Nephron progenitor cell (in vitro differentiated cells): ENCODE data around the gene ENTHD1.

Source experiments
- DNase-seq: peaks from one replicate; pipeline ENCODE4 v3.0.0; 2021
- H3K27ac Mint-ChIP-seq: 2 replicates; pipeline ENCODE4 v1.8.0; 2021; ENCODE audit warnings: mild to moderate bottlenecking, moderate library complexity, mixed read lengths
- H3K27me3 Mint-ChIP-seq: 2 replicates; pipeline ENCODE4 v1.8.0; 2021; ENCODE audit warnings: mild to moderate bottlenecking, low read depth, mixed read lengths; ENCODE audit not compliant: poor library complexity
- H3K36me3 Mint-ChIP-seq: 2 replicates; pipeline ENCODE4 v1.8.0; 2021; ENCODE audit warnings: low read depth, mixed read lengths
- H3K4me1 Mint-ChIP-seq: 2 replicates; pipeline ENCODE4 v1.8.0; 2021; ENCODE audit warnings: mixed read lengths
- H3K4me3 Mint-ChIP-seq: 2 replicates; pipeline ENCODE4 v1.8.0; 2021; ENCODE audit warnings: mild to moderate bottlenecking, moderate library complexity, mixed read lengths
- H3K9me3 Mint-ChIP-seq: 2 replicates; pipeline ENCODE4 v1.8.0; 2021; ENCODE audit warnings: mild to moderate bottlenecking, moderate library complexity, mixed read lengths
- CTCF ChIP-seq: fragments of 200-600 bp; sonication (generic); IDR thresholded peaks from 2 replicates; pipeline ENCODE4 v1.5.0; 2021; ENCODE audit warnings: antibody characterized with exemption

The ENTHD1 gene

GRCh38 chr22:39728236-39728860 is 165.2 kb downstream of the ENTHD1 start:
- Mint-ChIP-seq H3K9me3 (no peaks in the 10 kb centered on the region), H3K27ac (no peak overlapping the region), H3K4me3 (no peak overlapping the region), H3K27me3 (peaks cover 12% of the 10 kb centered on the region), H3K36me3 (no peaks in the 10 kb centered on the region), H3K4me1 (peaks cover 22% of the 10 kb centered on the region)
- TF ChIP-seq CTCF: no peak
- no peak for DNase-seq

GRCh38 chr22:39727541-39727940 is 166.0 kb downstream of the ENTHD1 start:
- no peaks in the 10 kb centered on the region for H3K9me3 Mint-ChIP-seq
- H3K27me3 Mint-ChIP-seq: peaks cover 9% of the 10 kb centered on the region
- no peak for DNase-seq
- H3K27ac Mint-ChIP-seq: no peak overlapping the region
- TF ChIP-seq CTCF: no peak
- H3K36me3 Mint-ChIP-seq: no peaks in the 10 kb centered on the region
- H3K4me1 Mint-ChIP-seq: peaks cover 15% of the 10 kb centered on the region
- no peak overlapping the region for H3K4me3 Mint-ChIP-seq

GRCh38 chr22:39725351-39726035 is 168.1 kb downstream of the ENTHD1 start:
- Mint-ChIP-seq H3K27ac (no peak overlapping the region), H3K4me1 (peaks cover 8% of the 10 kb centered on the region), H3K27me3 (peaks cover 8% of the 10 kb centered on the region), H3K9me3 (no peaks in the 10 kb centered on the region), H3K4me3 (no peak overlapping the region), H3K36me3 (no peaks in the 10 kb centered on the region)
- DNase-seq: no peak
- TF ChIP-seq CTCF: no peak

- Mint-ChIP-seq H3K27me3 (peaks cover 8% of the 10 kb centered on the region), H3K9me3 (no peaks in the 10 kb centered on the region), H3K4me3 (no peak overlapping the region), H3K36me3 (no peaks in the 10 kb centered on the region), H3K4me1 (peaks cover 14% of the 10 kb centered on the region), H3K27ac (no peak overlapping the region)
- DNase-seq: no peak
- TF ChIP-seq CTCF: no peak
Observed at GRCh38 chr22:39724857-39725256, 168.7 kb downstream of the ENTHD1 start.

- peaks cover 16% of the 10 kb centered on the region for H3K4me1 Mint-ChIP-seq
- H3K4me3 Mint-ChIP-seq: no peak overlapping the region
- no peak overlapping the region for H3K27ac Mint-ChIP-seq
- no peaks in the 10 kb centered on the region for H3K9me3 Mint-ChIP-seq
- TF ChIP-seq CTCF: no peak
- peaks cover 8% of the 10 kb centered on the region for H3K27me3 Mint-ChIP-seq
- H3K36me3 Mint-ChIP-seq: no peaks in the 10 kb centered on the region
- DNase-seq: no peak
Observed at GRCh38 chr22:39724390-39724789, 169.2 kb downstream of the ENTHD1 start.

GRCh38 chr22:39723899-39724351 is 169.6 kb downstream of the ENTHD1 start:
- peaks cover 13% of the 10 kb centered on the region for H3K4me1 Mint-ChIP-seq
- TF ChIP-seq CTCF: no peak
- no peaks in the 10 kb centered on the region for H3K36me3 Mint-ChIP-seq
- H3K27me3 Mint-ChIP-seq: peaks cover 8% of the 10 kb centered on the region
- DNase-seq: no peak
- H3K4me3 Mint-ChIP-seq: no peak overlapping the region
- no peaks in the 10 kb centered on the region for H3K9me3 Mint-ChIP-seq
- H3K27ac Mint-ChIP-seq: no peak overlapping the region
